22Rv1 (cell line): ENCODE data around the gene CACNA2D2.

Experiments
- ZFX ChIP-seq: fragments of 450-650 bp; IDR thresholded peaks from 2 replicates; pipeline ENCODE4 v1.6.1; 2017; ENCODE audit warnings: antibody characterized with exemption, borderline replicate concordance
- TF ChIP-seq, protein P1 (sequence below): fragments of 450-650 bp; IDR thresholded peaks from 2 replicates; pipeline ENCODE4 v1.5.1; 2017; ENCODE audit warnings: mild to moderate bottlenecking

DNA sequence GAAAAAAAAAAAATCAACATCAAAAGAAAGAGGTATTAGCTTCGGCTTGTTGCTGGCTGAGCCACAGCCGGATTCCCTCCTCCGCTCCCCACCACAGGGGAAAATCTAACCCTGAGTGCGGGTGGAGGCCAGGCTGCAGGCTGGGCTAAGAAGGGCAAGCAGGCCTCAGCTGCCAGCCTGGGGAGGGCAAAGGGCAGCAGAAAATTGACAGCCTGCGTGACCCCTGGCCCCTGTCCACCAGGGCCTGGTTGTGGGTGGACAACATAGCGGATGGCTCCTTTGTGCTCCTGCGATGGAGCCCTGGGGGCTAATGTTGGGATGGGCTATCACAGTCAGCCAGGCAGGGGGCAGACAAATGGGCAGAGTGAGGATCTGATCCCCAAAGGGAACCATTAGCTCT, 25.4 kb downstream of the CACNA2D2 start:
- TF ChIP-seq, protein P1, sequence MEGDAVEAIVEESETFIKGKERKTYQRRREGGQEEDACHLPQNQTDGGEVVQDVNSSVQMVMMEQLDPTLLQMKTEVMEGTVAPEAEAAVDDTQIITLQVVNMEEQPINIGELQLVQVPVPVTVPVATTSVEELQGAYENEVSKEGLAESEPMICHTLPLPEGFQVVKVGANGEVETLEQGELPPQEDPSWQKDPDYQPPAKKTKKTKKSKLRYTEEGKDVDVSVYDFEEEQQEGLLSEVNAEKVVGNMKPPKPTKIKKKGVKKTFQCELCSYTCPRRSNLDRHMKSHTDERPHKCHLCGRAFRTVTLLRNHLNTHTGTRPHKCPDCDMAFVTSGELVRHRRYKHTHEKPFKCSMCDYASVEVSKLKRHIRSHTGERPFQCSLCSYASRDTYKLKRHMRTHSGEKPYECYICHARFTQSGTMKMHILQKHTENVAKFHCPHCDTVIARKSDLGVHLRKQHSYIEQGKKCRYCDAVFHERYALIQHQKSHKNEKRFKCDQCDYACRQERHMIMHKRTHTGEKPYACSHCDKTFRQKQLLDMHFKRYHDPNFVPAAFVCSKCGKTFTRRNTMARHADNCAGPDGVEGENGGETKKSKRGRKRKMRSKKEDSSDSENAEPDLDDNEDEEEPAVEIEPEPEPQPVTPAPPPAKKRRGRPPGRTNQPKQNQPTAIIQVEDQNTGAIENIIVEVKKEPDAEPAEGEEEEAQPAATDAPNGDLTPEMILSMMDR: no peak
- no peak for TF ChIP-seq ZFX
